Progenitor cell of endocrine pancreas (in vitro differentiated cells): ENCODE data around the gene FUT8. TPM values are rescaled to one million over a fixed set of nuclear protein-coding genes. Genes with fewer than 3 reads are reported as not detected.
"Not testable (repeated sequence)": the region's sequence is repeated elsewhere in the genome, so short reads cannot be mapped to it uniquely, and the experiment has no call there.

ENCODE experiments used
- DNase-seq: peaks from one replicate; pipeline ENCODE4 v3.0.0; 2021; ENCODE audit warnings: low spot score; ENCODE audit not compliant: unreplicated experiment
- H3K27ac Mint-ChIP-seq: 2 replicates; pipeline ENCODE4 v1.8.0; 2021; ENCODE audit warnings: mild to moderate bottlenecking, moderate library complexity, mixed read lengths
- H3K27me3 Mint-ChIP-seq: 2 replicates; pipeline ENCODE4 v1.8.0; 2021; ENCODE audit warnings: mixed read lengths
- H3K36me3 Mint-ChIP-seq: 2 replicates; pipeline ENCODE4 v1.8.0; 2022; ENCODE audit warnings: mixed read lengths; ENCODE audit not compliant: insufficient read depth
- H3K4me1 Mint-ChIP-seq: 2 replicates; pipeline ENCODE4 v1.8.0; 2021; ENCODE audit warnings: low read depth, mixed read lengths
- H3K4me3 Mint-ChIP-seq: 2 replicates; pipeline ENCODE4 v1.8.0; 2021; ENCODE audit warnings: low read depth, mild to moderate bottlenecking, moderate library complexity, mixed read lengths
- H3K9me3 Mint-ChIP-seq: 2 replicates; pipeline ENCODE4 v1.8.0; 2021; ENCODE audit warnings: low read depth, mixed read lengths
- total RNA-seq: library from RNA; stranded (reverse); gene quantifications from 2 replicates; pipeline ENCODE4 v1.2.1, GENCODE V29; 2021
- TF ChIP-seq, protein P1 (sequence below): fragments of 200-600 bp; sonication (generic); IDR thresholded peaks from one replicate; pipeline ENCODE4 v1.5.0; 2021; ENCODE audit warnings: antibody characterized with exemption, mild to moderate bottlenecking; ENCODE audit not compliant: unreplicated experiment

Gene FUT8
- total RNA-seq, 1 donor from 2014 or later, result 38.8 TPM

GRCh38 chr14:65686761-65687160 is 274.2 kb downstream of the FUT8 start:
- Mint-ChIP-seq H3K27ac (peak overlapping the region; percentile 29), H3K36me3 (peaks cover 2% of the 10 kb centered on the region), H3K4me1 (peaks cover 13% of the 10 kb centered on the region), H3K27me3 (no peaks in the 10 kb centered on the region), H3K9me3 (peaks cover 8% of the 10 kb centered on the region), H3K4me3 (no peak overlapping the region)
- no peak for DNase-seq
- TF ChIP-seq, protein P1, sequence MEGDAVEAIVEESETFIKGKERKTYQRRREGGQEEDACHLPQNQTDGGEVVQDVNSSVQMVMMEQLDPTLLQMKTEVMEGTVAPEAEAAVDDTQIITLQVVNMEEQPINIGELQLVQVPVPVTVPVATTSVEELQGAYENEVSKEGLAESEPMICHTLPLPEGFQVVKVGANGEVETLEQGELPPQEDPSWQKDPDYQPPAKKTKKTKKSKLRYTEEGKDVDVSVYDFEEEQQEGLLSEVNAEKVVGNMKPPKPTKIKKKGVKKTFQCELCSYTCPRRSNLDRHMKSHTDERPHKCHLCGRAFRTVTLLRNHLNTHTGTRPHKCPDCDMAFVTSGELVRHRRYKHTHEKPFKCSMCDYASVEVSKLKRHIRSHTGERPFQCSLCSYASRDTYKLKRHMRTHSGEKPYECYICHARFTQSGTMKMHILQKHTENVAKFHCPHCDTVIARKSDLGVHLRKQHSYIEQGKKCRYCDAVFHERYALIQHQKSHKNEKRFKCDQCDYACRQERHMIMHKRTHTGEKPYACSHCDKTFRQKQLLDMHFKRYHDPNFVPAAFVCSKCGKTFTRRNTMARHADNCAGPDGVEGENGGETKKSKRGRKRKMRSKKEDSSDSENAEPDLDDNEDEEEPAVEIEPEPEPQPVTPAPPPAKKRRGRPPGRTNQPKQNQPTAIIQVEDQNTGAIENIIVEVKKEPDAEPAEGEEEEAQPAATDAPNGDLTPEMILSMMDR, result no peak

GRCh38 chr14:65689070-65689469 is 276.5 kb downstream of the FUT8 start:
- Mint-ChIP-seq H3K27ac (no peak overlapping the region), H3K27me3 (no peaks in the 10 kb centered on the region), H3K9me3 (peaks cover 11% of the 10 kb centered on the region), H3K4me3 (no peak overlapping the region), H3K4me1 (peaks cover 13% of the 10 kb centered on the region), H3K36me3 (peaks cover 7% of the 10 kb centered on the region)
- TF ChIP-seq, protein P1, result no peak
- no peak for DNase-seq

GRCh38 chr14:65692566-65692965 is 280.0 kb downstream of the FUT8 start:
- not testable (repeated sequence) for H3K27me3 Mint-ChIP-seq, H3K36me3 Mint-ChIP-seq, DNase-seq, H3K27ac Mint-ChIP-seq, H3K4me3 Mint-ChIP-seq, H3K4me1 Mint-ChIP-seq
- peaks cover 12% of the 10 kb centered on the region for H3K9me3 Mint-ChIP-seq

DNA sequence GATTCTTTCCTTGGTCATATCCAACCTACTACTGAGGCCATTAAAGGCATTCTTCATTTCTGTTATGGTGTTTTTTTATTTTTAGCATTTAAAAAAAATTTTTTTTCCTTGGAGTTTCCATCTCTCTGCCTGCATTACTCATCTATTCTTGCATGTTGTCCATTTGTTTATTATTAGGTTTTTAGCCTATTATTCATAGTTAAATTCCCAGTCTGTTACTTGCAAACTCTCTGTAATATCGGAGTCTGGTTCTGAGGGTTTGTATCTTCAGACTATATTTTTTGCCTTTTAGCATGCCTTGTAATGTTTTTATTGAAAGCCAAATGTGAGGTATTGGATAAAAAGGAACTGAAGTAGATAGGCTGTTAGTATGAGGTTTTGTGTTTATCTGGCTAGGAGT is 284.3 kb downstream of the FUT8 start:
- Mint-ChIP-seq H3K36me3 (peaks cover 7% of the 10 kb centered on the region), H3K27ac (no peak overlapping the region), H3K4me3 (no peak overlapping the region), H3K9me3 (peaks cover 4% of the 10 kb centered on the region), H3K4me1 (no peaks in the 10 kb centered on the region), H3K27me3 (no peaks in the 10 kb centered on the region)
- DNase-seq, result no peak
- TF ChIP-seq, protein P1, result no peak

DNA sequence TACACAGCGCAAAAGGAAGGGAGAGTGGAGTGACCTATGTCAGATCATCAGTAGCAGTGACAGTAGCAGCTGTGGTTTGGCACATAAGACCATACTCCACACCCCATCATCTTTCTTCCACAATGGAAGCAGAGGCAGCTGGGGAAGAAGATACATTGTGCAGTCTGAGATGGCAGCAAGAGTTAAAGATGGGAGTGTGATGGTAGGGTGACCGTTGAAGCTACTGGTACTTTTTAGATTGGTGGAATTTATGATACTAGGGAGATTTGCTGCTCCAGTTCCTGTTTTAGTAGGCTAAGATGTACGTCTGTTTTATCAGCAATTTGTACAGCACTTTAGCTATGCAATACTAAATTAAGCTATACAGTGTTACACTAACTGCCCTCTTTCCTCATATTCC is 291.0 kb downstream of the FUT8 start:
- TF ChIP-seq, protein P1, result no peak
- no peaks in the 10 kb centered on the region for H3K27me3 Mint-ChIP-seq
- peaks cover 1% of the 10 kb centered on the region for H3K4me1 Mint-ChIP-seq
- H3K27ac Mint-ChIP-seq, result no peak overlapping the region
- H3K4me3 Mint-ChIP-seq, result no peak overlapping the region
- H3K9me3 Mint-ChIP-seq, result peaks cover 12% of the 10 kb centered on the region
- H3K36me3 Mint-ChIP-seq, result peaks cover 3% of the 10 kb centered on the region
- no peak for DNase-seq

DNA sequence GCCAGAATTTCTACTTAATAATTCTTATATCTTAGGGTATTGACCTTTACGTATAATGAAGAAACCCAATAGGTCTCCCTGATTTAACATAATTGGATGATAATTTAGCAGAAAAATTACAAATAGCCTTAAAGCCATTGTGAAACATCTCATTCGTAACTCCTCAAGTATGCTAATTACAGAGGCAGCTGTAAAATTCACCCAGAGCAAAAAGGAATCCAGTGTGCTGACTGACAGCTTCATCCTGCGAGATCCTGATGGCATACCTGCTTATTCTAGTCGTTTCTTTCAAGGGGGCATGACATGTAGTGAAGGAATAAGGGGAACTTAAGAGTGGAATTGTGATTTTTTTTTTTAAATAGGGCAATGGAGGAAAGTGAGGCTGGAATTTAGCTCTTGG is 291.5 kb downstream of the FUT8 start:
- no peak for DNase-seq
- peaks cover 4% of the 10 kb centered on the region for H3K36me3 Mint-ChIP-seq
- peaks cover 3% of the 10 kb centered on the region for H3K4me1 Mint-ChIP-seq
- H3K27me3 Mint-ChIP-seq, result no peaks in the 10 kb centered on the region
- H3K9me3 Mint-ChIP-seq, result peaks cover 15% of the 10 kb centered on the region
- no peak overlapping the region for H3K4me3 Mint-ChIP-seq
- TF ChIP-seq, protein P1, result no peak
- H3K27ac Mint-ChIP-seq, result no peak overlapping the region
